Parathyroid adenoma (tissue), 2 donors: ENCODE results near the gene ACTN4.
A peak's percentile ranks its signal among the peaks of the same experiment; 100 is the strongest.

Experiments
- H2AFZ ChIP-seq: fragments of 300-600 bp; sonication (generic); one replicate; pipeline ENCODE4 v1.7.0; 2017; ENCODE audit warnings: antibody characterized with exemption, mild to moderate bottlenecking
- H3K27ac ChIP-seq: fragments of 300-600 bp; sonication (generic); one replicate; pipeline ENCODE4 v1.7.0; 2017
- H3K27me3 ChIP-seq: fragments of 300-600 bp; sonication (generic); one replicate; pipeline ENCODE4 v1.7.0; 2017; ENCODE audit warnings: low read length; ENCODE audit not compliant: control insufficient read depth, insufficient read depth
- H3K36me3 ChIP-seq: fragments of 300-600 bp; sonication (generic); one replicate; pipeline ENCODE4 v1.7.0; 2017; ENCODE audit warnings: low read length; ENCODE audit not compliant: control insufficient read depth, insufficient read depth
- H3K4me1 ChIP-seq: fragments of 300-600 bp; sonication (generic); one replicate; pipeline ENCODE4 v1.7.0; 2017; ENCODE audit warnings: control low read depth
- H3K4me2 ChIP-seq: fragments of 300-600 bp; sonication (generic); one replicate; pipeline ENCODE4 v1.7.0; 2017; ENCODE audit warnings: low read length
- H3K4me3 ChIP-seq: fragments of 300-600 bp; sonication (generic); one replicate; pipeline ENCODE4 v1.7.0; 2017; ENCODE audit warnings: low read depth, low read length
- H3K79me2 ChIP-seq: fragments of 300-600 bp; sonication (generic); one replicate; pipeline ENCODE4 v1.7.0; 2017; ENCODE audit warnings: control low read depth
- H3K9ac ChIP-seq: fragments of 300-600 bp; sonication (generic); one replicate; pipeline ENCODE4 v1.7.0; 2017; ENCODE audit warnings: mild to moderate bottlenecking
- H3K9me3 ChIP-seq: fragments of 300-600 bp; sonication (generic); one replicate; pipeline ENCODE4 v1.7.0; 2017; ENCODE audit warnings: low read length; ENCODE audit not compliant: control insufficient read depth
- CTCF ChIP-seq: fragments of 300-600 bp; sonication (generic); IDR thresholded peaks from one replicate; pipeline ENCODE4 v1.7.0; 2017; ENCODE audit warnings: antibody characterized with exemption, mild to moderate bottlenecking
- donor health status: primary hyperparathyroidism.

Gene ACTN4

GRCh38 chr19:38650172-38650775, 2.8 kb downstream of the ACTN4 start:
- Histone ChIP-seq H3K27me3 (no peaks in the 10 kb centered on the region), H3K36me3 (no peaks in the 10 kb centered on the region), H3K79me2 (peaks cover 72% of the 10 kb centered on the region), H3K4me1 (peaks cover 37% of the 10 kb centered on the region), H3K9me3 (no peaks in the 10 kb centered on the region), H2AFZ (no peak overlapping the region), H3K4me2 (peak overlapping the region; percentile 100), H3K4me3 (peak overlapping the region; percentile 99), H3K9ac (peak overlapping the region; percentile 9), H3K27ac (peak overlapping the region; percentile 95)
- no peak for TF ChIP-seq CTCF

GRCh38 chr19:38650911-38651584, 3.6 kb downstream of the ACTN4 start:
- TF ChIP-seq CTCF, result no peak
- no peak overlapping the region for H3K4me3 ChIP-seq
- peak overlapping the region; percentile 39 for H3K4me2 ChIP-seq
- H3K36me3 ChIP-seq, result no peaks in the 10 kb centered on the region
- H3K9ac ChIP-seq, result no peak overlapping the region
- no peaks in the 10 kb centered on the region for H3K9me3 ChIP-seq
- no peaks in the 10 kb centered on the region for H3K27me3 ChIP-seq
- no peak overlapping the region for H2AFZ ChIP-seq
- H3K79me2 ChIP-seq, result peaks cover 78% of the 10 kb centered on the region
- peaks cover 45% of the 10 kb centered on the region for H3K4me1 ChIP-seq
- peak overlapping the region; percentile 95 for H3K27ac ChIP-seq

- peak overlapping the region; percentile 46 for H3K4me3 ChIP-seq
Observed at GRCh38 chr19:38653028-38653571, 5.7 kb downstream of the ACTN4 start.

GRCh38 chr19:38654628-38655055, 7.2 kb downstream of the ACTN4 start:
- H3K4me1 ChIP-seq, result peaks cover 75% of the 10 kb centered on the region
- peak overlapping the region; percentile 95 for H3K27ac ChIP-seq
- H3K4me3 ChIP-seq, result no peak overlapping the region
- H2AFZ ChIP-seq, result no peak overlapping the region
- no peak overlapping the region for H3K9ac ChIP-seq
- peaks cover 68% of the 10 kb centered on the region for H3K79me2 ChIP-seq
- peak overlapping the region; percentile 2 for H3K4me2 ChIP-seq
- H3K9me3 ChIP-seq, result no peaks in the 10 kb centered on the region
- TF ChIP-seq CTCF, result no peak
- H3K27me3 ChIP-seq, result no peaks in the 10 kb centered on the region
- no peaks in the 10 kb centered on the region for H3K36me3 ChIP-seq

More at GRCh38 chr19:38653028-38653571, 5.7 kb downstream of the ACTN4 start:
- Histone ChIP-seq H3K27me3 (no peaks in the 10 kb centered on the region), H3K4me1 (peaks cover 65% of the 10 kb centered on the region), H3K79me2 (peaks cover 77% of the 10 kb centered on the region), H3K36me3 (no peaks in the 10 kb centered on the region), H3K9me3 (no peaks in the 10 kb centered on the region), H3K9ac (no peak overlapping the region), H3K27ac (peak overlapping the region; percentile 95), H2AFZ (no peak overlapping the region), H3K4me2 (peak overlapping the region; percentile 58)
- TF ChIP-seq CTCF, result no peak
